ENCODE data around the gene KRTAP2-2.
"Not testable (repeated sequence)": the region's sequence is repeated elsewhere in the genome, so short reads cannot be mapped to it uniquely, and the experiment has no call there.

Gene KRTAP2-2

GRCh38 chr17:41055130-41055529 lies at the start of gene KRTAP2-2:
Gene KRTAP2-2 (minus strand): TSS chr17:41055230. CDS start chr17:41055211, 19 bp downstream.
- H3K27ac ChIP-seq; DNase-seq (ENCODE audit: low read depth, low spot score): not testable (repeated sequence)

GRCh38 chr17:41104386-41105038 lies 49.5 kb upstream of the KRTAP2-2 start:
- not testable (repeated sequence) for H3K27ac ChIP-seq; DNase-seq (ENCODE audit: low read depth, low spot score)

GRCh38 chr17:41103896-41104295 lies 48.9 kb upstream of the KRTAP2-2 start:
- no peak overlapping the region for H3K27ac ChIP-seq
- no peak for DNase-seq (ENCODE audit: low read depth, low spot score)

- no peak for DNase-seq (ENCODE audit: low read depth, low spot score)
- H3K27ac ChIP-seq, result no peak within 1 kb of the TSS
Measured at GRCh38 chr17:41101586-41102259, 46.7 kb upstream of the KRTAP2-2 start, which contains the start of gene KRTAP4-16. Gene KRTAP4-16 (minus strand): TSS chr17:41102209. CDS start chr17:41102209, 0 bp downstream.

- DNase-seq (ENCODE audit: low read depth, low spot score), result peak; percentile 58
- H3K27ac ChIP-seq, result peak overlapping the region; percentile 40
Measured at GRCh38 chr17:41099682-41100480, 44.9 kb upstream of the KRTAP2-2 start.

- peak; percentile 36 for DNase-seq (ENCODE audit: low read depth, low spot score)
- peak overlapping the region; percentile 40 for H3K27ac ChIP-seq
Measured at GRCh38 chr17:41098481-41098880, 43.5 kb upstream of the KRTAP2-2 start.

GRCh38 chr17:41098042-41098441 lies 43.0 kb upstream of the KRTAP2-2 start, which contains the start of gene KRTAP4-8:
Gene KRTAP4-8 (minus strand): TSS chr17:41098142. CDS start chr17:41098084, 58 bp downstream.
- DNase-seq (ENCODE audit: low read depth, low spot score), result no peak

GRCh38 chr17:41096055-41096454 lies 41.0 kb upstream of the KRTAP2-2 start:
- no peak for DNase-seq (ENCODE audit: low read depth, low spot score)
- H3K27ac ChIP-seq, result no peak overlapping the region

More at GRCh38 chr17:41098042-41098441, 43.0 kb upstream of the KRTAP2-2 start, which contains the start of gene KRTAP4-8:
- H3K27ac ChIP-seq, result peak within 1 kb of the TSS; percentile 40

- DNase-seq (ENCODE audit: low read depth, low spot score); H3K27ac ChIP-seq: not testable (repeated sequence)
Measured at GRCh38 chr17:41088760-41089352, 33.8 kb upstream of the KRTAP2-2 start.

GRCh38 chr17:41084100-41084856 lies 29.2 kb upstream of the KRTAP2-2 start, which contains the start of gene KRTAP4-7:
Gene KRTAP4-7 (plus strand): TSS chr17:41084150. CDS start chr17:41084207, 57 bp downstream.
- DNase-seq (ENCODE audit: low read depth, low spot score), result not testable (repeated sequence)
- peak within 1 kb of the TSS; percentile 27 for H3K27ac ChIP-seq

GRCh38 chr17:41083427-41083826 lies 28.4 kb upstream of the KRTAP2-2 start:
- not testable (repeated sequence) for H3K27ac ChIP-seq

GRCh38 chr17:41082626-41083025 lies 27.6 kb upstream of the KRTAP2-2 start:
- DNase-seq (ENCODE audit: low read depth, low spot score), result peak; percentile 49
- peak overlapping the region; percentile 27 for H3K27ac ChIP-seq

More at GRCh38 chr17:41083427-41083826, 28.4 kb upstream of the KRTAP2-2 start:
- DNase-seq (ENCODE audit: low read depth, low spot score), result not testable (repeated sequence)

- H3K27ac ChIP-seq, result no peak overlapping the region
- DNase-seq (ENCODE audit: low read depth, low spot score), result no peak
Measured at GRCh38 chr17:41076788-41077187, 21.8 kb upstream of the KRTAP2-2 start.

GRCh38 chr17:41073676-41074075 lies 18.6 kb upstream of the KRTAP2-2 start:
- DNase-seq (ENCODE audit: low read depth, low spot score), result no peak
- H3K27ac ChIP-seq, result no peak overlapping the region

- H3K27ac ChIP-seq, result no peak overlapping the region
Measured at GRCh38 chr17:41071606-41072360, 16.8 kb upstream of the KRTAP2-2 start.

GRCh38 chr17:41069031-41069430 lies 14.0 kb upstream of the KRTAP2-2 start:
- no peak overlapping the region for H3K27ac ChIP-seq
- DNase-seq (ENCODE audit: low read depth, low spot score), result no peak

More at GRCh38 chr17:41071606-41072360, 16.8 kb upstream of the KRTAP2-2 start:
- DNase-seq (ENCODE audit: low read depth, low spot score), result no peak

GRCh38 chr17:41067281-41067680 lies 12.3 kb upstream of the KRTAP2-2 start:
- no peak for DNase-seq (ENCODE audit: low read depth, low spot score)
- no peak overlapping the region for H3K27ac ChIP-seq

- DNase-seq (ENCODE audit: low read depth, low spot score), result peak; percentile 81
Measured at GRCh38 chr17:41065829-41066624, 11.0 kb upstream of the KRTAP2-2 start, which contains the start of gene KRTAP2-4. Gene KRTAP2-4 (minus strand): TSS chr17:41065879. CDS start chr17:41065845, 34 bp downstream.

More at GRCh38 chr17:41065829-41066624, 11.0 kb upstream of the KRTAP2-2 start, which contains the start of gene KRTAP2-4:
- H3K27ac ChIP-seq, result peak within 1 kb of the TSS; percentile 7
